Measurements from ENCODE around the gene BACH2.

DNA sequence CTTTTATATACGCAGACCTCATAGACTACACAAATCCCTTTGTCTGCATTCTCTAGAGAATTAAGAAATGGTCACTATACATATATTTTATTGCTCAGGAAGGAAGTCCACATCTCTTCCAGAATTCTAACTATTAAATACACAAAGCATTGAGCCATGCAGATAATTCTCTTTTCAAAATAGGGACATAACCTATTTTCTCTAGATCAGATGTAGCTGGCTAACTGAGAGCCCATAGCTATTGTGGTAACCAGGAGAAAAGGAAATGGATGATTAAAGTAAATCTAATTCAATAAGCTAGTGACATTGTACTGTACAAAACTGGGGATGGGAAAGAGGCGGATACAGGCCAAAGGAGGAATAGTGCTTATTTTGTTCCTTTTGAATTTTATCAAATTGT is 137.2 kb downstream of the BACH2 start:
- TF ChIP-seq, protein P1, sequence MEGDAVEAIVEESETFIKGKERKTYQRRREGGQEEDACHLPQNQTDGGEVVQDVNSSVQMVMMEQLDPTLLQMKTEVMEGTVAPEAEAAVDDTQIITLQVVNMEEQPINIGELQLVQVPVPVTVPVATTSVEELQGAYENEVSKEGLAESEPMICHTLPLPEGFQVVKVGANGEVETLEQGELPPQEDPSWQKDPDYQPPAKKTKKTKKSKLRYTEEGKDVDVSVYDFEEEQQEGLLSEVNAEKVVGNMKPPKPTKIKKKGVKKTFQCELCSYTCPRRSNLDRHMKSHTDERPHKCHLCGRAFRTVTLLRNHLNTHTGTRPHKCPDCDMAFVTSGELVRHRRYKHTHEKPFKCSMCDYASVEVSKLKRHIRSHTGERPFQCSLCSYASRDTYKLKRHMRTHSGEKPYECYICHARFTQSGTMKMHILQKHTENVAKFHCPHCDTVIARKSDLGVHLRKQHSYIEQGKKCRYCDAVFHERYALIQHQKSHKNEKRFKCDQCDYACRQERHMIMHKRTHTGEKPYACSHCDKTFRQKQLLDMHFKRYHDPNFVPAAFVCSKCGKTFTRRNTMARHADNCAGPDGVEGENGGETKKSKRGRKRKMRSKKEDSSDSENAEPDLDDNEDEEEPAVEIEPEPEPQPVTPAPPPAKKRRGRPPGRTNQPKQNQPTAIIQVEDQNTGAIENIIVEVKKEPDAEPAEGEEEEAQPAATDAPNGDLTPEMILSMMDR (IDR thresholded peaks at IDR 0.05): no peak
- TF ChIP-seq POLR2AphosphoS5 (IDR thresholded peaks at IDR 0.05): no peak
